CD14-positive monocyte (primary cell): Measurements from ENCODE around the gene SYPL2. TPM values are rescaled to one million over a fixed set of nuclear protein-coding genes. Genes with fewer than 3 reads are reported as not detected.

ENCODE experiments used
- DNase-seq, 3 donors: peaks; one replicate each; pipeline ENCODE4 v3.0.0-alpha.2; 2011 to 2022
- H2AFZ ChIP-seq: 2 replicates; pipeline ENCODE4 v1.6.0; 2012; ENCODE audit warnings: mild to moderate bottlenecking, low read depth, low read length, inconsistent platforms; ENCODE audit not compliant: insufficient read depth, poor library complexity, severe bottlenecking
- H3K27ac ChIP-seq, 2 donors: 1 replicate in 1 of 2; 2 replicates in 1 of 2; pipeline ENCODE4 v1.5.1; 2012 to 2013; ENCODE audit warnings: low read length in 2 of 2, control low read depth in 1 of 2, inconsistent platforms in 1 of 2, low read depth in 1 of 2, mild to moderate bottlenecking in 1 of 2
- H3K27me3 ChIP-seq, 2 donors: one replicate each; pipeline versions ENCODE4 v1.6.0 to v1.6.1; 2011 to 2013; ENCODE audit warnings: low read length in 2 of 2; ENCODE audit not compliant: control insufficient read depth in 2 of 2, insufficient read depth in 2 of 2
- H3K36me3 ChIP-seq, 2 donors: replicated peaks in 1 of 2; 1 replicate in 1 of 2; 2 replicates in 1 of 2; pipeline versions ENCODE4 v1.5.1 to v1.6.1; 2012 to 2013; ENCODE audit warnings: low read length in 2 of 2, control low read depth in 1 of 2, inconsistent platforms in 1 of 2, mild to moderate bottlenecking in 1 of 2; ENCODE audit not compliant: insufficient read depth in 2 of 2, control insufficient read depth in 1 of 2
- H3K4me1 ChIP-seq, 2 donors: 1 replicate in 1 of 2; 2 replicates in 1 of 2; pipeline versions ENCODE4 v1.5.1 to v1.6.1; 2012 to 2013; ENCODE audit warnings: low read length in 2 of 2, control low read depth in 1 of 2, inconsistent platforms in 1 of 2, mild to moderate bottlenecking in 1 of 2, moderate library complexity in 1 of 2; ENCODE audit not compliant: insufficient read depth in 2 of 2, control insufficient read depth in 1 of 2
- H3K4me2 ChIP-seq: replicated peaks from 2 replicates; pipeline ENCODE3; 2012; ENCODE audit warnings: low read length, moderate library complexity, mild to moderate bottlenecking; ENCODE audit not compliant: poor library complexity, severe bottlenecking; ENCODE audit errors: extremely low read depth
- H3K4me3 ChIP-seq, 3 experiments: fragments of 200-600 bp in 1 of 3; sonication (generic) in 1 of 3; replicated peaks in 1 of 3; 1 replicate in 2 of 3; 2 replicates in 1 of 3; pipeline ENCODE4 v1.5.1; 2011 to 2013; ENCODE audit warnings: low read length in 3 of 3, mild to moderate bottlenecking in 3 of 3, control low read depth in 2 of 3, low read depth in 2 of 3, inconsistent platforms in 1 of 3, moderate library complexity in 1 of 3
- H3K79me2 ChIP-seq: 2 replicates; pipeline ENCODE4 v1.6.0; 2012; ENCODE audit warnings: mild to moderate bottlenecking, control low read depth, inconsistent platforms, low read length, moderate library complexity; ENCODE audit not compliant: insufficient read depth
- H3K9ac ChIP-seq: 2 replicates; pipeline ENCODE4 v1.6.0; 2017; ENCODE audit warnings: low read length, mild to moderate bottlenecking; ENCODE audit not compliant: insufficient read depth, poor library complexity, severe bottlenecking
- H3K9me3 ChIP-seq, 2 donors: replicated peaks in 1 of 2; 1 replicate in 1 of 2; 2 replicates in 1 of 2; pipeline versions ENCODE4 v1.5.1 to v1.6.1; 2012 to 2013; ENCODE audit warnings: low read length in 2 of 2, control low read depth in 1 of 2; ENCODE audit not compliant: control insufficient read depth in 1 of 2, insufficient read depth in 1 of 2
- H4K20me1 ChIP-seq: 2 replicates; pipeline ENCODE4 v1.6.0; 2012; ENCODE audit warnings: mild to moderate bottlenecking, low read length, control low read depth, moderate library complexity; ENCODE audit not compliant: insufficient read depth
- H3K27ac Mint-ChIP-seq, 7 donors: one replicate each; pipeline ENCODE4 v1.8.0; 2020; ENCODE audit warnings: mild to moderate bottlenecking in 7 of 7, mixed read lengths in 7 of 7, moderate library complexity in 6 of 7, inconsistent platforms in 2 of 7
- H3K27me3 Mint-ChIP-seq, 3 donors: one replicate each; pipeline ENCODE4 v1.8.0; 2021 to 2022; ENCODE audit warnings: low read depth in 3 of 3, mild to moderate bottlenecking in 3 of 3, mixed read lengths in 3 of 3, moderate library complexity in 3 of 3, inconsistent platforms in 1 of 3
- H3K36me3 Mint-ChIP-seq, 2 donors: one replicate each; pipeline ENCODE4 v1.8.0; 2020; ENCODE audit warnings: mixed read lengths in 2 of 2, inconsistent platforms in 1 of 2, mild to moderate bottlenecking in 1 of 2
- H3K4me1 Mint-ChIP-seq: one replicate; pipeline ENCODE4 v1.8.0; 2020; ENCODE audit warnings: mild to moderate bottlenecking, mixed read lengths
- H3K4me3 Mint-ChIP-seq, 2 donors: one replicate each; pipeline ENCODE4 v1.8.0; 2020; ENCODE audit warnings: mild to moderate bottlenecking in 2 of 2, mixed read lengths in 2 of 2, moderate library complexity in 1 of 2
- H3K9me3 Mint-ChIP-seq, 7 donors: one replicate each; pipeline ENCODE4 v1.8.0; 2020 to 2022; ENCODE audit warnings: mixed read lengths in 7 of 7, mild to moderate bottlenecking in 6 of 7, moderate library complexity in 6 of 7, inconsistent platforms in 2 of 7
- CTCF ChIP-seq: fragments of 200-600 bp; IDR thresholded peaks from one replicate; pipeline ENCODE4 v1.8.0; 2022; ENCODE audit warnings: antibody characterized with exemption, mild to moderate bottlenecking
- WGBS: methylation state at CpG from one replicate; pipeline ENCODE4 v1.1.5; 2013; ENCODE audit warnings: missing lambda C conversion rate; ENCODE audit not compliant: insufficient coverage; 5-methylcytosine and 5-hydroxymethylcytosine counted together
- intact Hi-C, 2 donors: fragments of 100-400 bp; cut with micrococcal nuclease; formaldehyde crosslinking; loops; one replicate each; pipeline versions ENCODE4 v1.15.0 to v1.15.1; 2023
- polyA plus RNA-seq, 3 donors: library from polyadenylated mRNA; depleted of rRNA in 1 of 3; unstranded in 2 of 3; stranded (reverse) in 1 of 3; fragments of 300-500 nt in 2 of 3; fragments of >200 nt in 1 of 3; fragmentation: Illumina TruSeq in 2 of 3; gene quantifications; 1 replicate in 2 of 3; 2 replicates in 1 of 3; pipeline ENCODE4 v1.2.3, GENCODE V29; 2012 to 2021

SYPL2 gene
- polyA plus RNA-seq, 3 donors, result 0.03 to 0.12 TPM; not detected in 1

- DNase-seq, result no peak
- 94% methylated on average over 2 of the region's 8 CpGs for WGBS
- H3K27ac Mint-ChIP-seq, result no peak overlapping the region
These were observed 10.5 kb downstream of the SYPL2 start for GRCh38 chr1:109476825-109477224.

GRCh38 chr1:109477821-109478220, 11.5 kb downstream of the SYPL2 start:
- Histone ChIP-seq H4K20me1 (no peaks in the 10 kb centered on the region), H3K9me3 (no peaks in the 10 kb centered on the region), H3K27ac (no peak overlapping the region), H3K4me2 (peak overlapping the region; percentile 30), H3K4me1 (peaks cover 13 to 14% of the 10 kb centered on the region in 2 donors), H3K9ac (no peak overlapping the region), H3K79me2 (no peaks in the 10 kb centered on the region), H3K27me3 (peaks cover 8 to 32% of the 10 kb centered on the region in 2 donors), H2AFZ (peak overlapping the region; percentile 80), H3K36me3 (no peaks in the 10 kb centered on the region), H3K4me3 (peak overlapping the region in 1 of 3 experiments; percentile 32)
- WGBS, result 45% methylated on average over 5 of the region's 6 CpGs
- no peak for DNase-seq
- H3K27me3 Mint-ChIP-seq, result peaks cover 46 to 59% (median 48%) of the 10 kb centered on the region in 3 donors
- peak overlapping the region in 1 of 2 donors; percentile 20 for H3K4me3 Mint-ChIP-seq
- H3K4me1 Mint-ChIP-seq, result peaks cover 20% of the 10 kb centered on the region
- H3K27ac Mint-ChIP-seq, result no peak overlapping the region
- no peaks in the 10 kb centered on the region for H3K9me3 Mint-ChIP-seq
- TF ChIP-seq CTCF, result no peak
- intact Hi-C loops, result no loop called here
- H3K36me3 Mint-ChIP-seq, result no peaks in the 10 kb centered on the region

More at GRCh38 chr1:109476825-109477224, 10.5 kb downstream of the SYPL2 start:
- Mint-ChIP-seq H3K4me1 (peaks cover 18% of the 10 kb centered on the region), H3K36me3 (no peaks in the 10 kb centered on the region), H3K4me3 (no peak overlapping the region), H3K27me3 (peaks cover 45 to 57% (median 45%) of the 10 kb centered on the region in 3 donors), H3K9me3 (no peaks in the 10 kb centered on the region)
- TF ChIP-seq CTCF, result no peak
- peaks cover 5 to 33% of the 10 kb centered on the region in 2 donors for H3K27me3 ChIP-seq
- H3K9me3 ChIP-seq, result no peaks in the 10 kb centered on the region
- no peaks in the 10 kb centered on the region for H3K36me3 ChIP-seq
- no peaks in the 10 kb centered on the region for H3K79me2 ChIP-seq
- H3K4me2 ChIP-seq, result no peak overlapping the region
- H3K4me1 ChIP-seq, result peaks cover 13 to 14% of the 10 kb centered on the region in 2 donors
- intact Hi-C loops, result no loop called here
- H2AFZ ChIP-seq, result no peak overlapping the region
- H3K9ac ChIP-seq, result no peak overlapping the region
- H4K20me1 ChIP-seq, result no peaks in the 10 kb centered on the region
- no peak overlapping the region for H3K27ac ChIP-seq
- no peak overlapping the region for H3K4me3 ChIP-seq
